ENCODE results near the gene LCE4A.

LCE4A gene

DNA sequence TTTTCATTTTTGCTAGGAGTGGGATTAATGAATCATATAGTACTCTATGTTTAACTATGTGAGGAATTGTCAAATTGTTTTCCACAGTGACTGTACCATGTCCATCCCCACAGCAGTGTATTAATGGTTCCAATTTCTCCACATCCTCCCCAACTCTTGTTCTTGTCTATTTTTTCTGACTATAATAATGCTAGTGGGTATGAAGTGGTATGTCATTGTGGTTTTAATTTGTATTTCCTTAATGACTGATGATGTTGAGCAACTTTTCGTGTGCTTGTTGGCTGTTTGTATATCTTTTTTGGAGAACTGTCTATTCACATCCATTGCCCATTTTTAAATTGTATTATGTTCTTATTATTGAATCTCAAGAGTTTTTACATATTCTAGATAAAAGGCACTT lies 39.9 kb downstream of the LCE4A start:
- DNase-seq: no peak

DNA sequence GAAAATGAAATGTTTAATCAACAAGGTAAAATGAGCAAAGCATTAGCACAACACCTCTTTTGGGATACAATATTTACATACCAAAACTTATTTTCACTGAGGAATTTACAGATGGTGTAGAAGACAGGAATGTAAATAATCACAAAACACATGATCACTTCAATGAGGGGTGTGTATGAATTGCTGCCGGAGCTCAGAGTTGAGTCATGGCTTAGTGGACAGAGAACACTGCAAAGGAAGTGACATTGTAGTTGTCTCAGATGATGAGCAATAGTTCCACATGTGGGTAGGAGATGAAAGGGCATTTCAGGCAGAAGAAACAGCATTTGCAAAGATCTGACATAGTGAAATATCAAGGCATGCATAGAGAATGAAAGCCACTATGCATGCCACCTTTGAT lies 44.3 kb downstream of the LCE4A start:
- DNase-seq: no peak

DNA sequence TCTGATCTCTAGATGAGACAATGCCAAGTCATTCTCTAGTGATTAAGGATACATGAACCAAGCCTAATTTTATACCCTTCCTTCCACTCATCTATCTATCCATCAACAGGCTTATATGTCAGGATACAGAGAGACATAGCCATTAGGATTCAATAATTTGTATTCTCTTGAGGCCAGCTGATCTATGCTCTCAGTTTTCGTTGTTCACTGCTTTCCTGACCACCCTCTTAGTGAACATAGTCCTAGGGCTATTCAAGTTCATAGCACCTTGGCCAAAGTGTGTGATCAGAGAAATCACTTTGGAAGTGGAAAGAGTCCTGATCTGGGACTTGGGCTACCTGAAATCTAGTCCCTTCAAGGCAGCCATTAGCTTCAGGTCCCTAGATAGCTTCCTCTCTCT lies 45.6 kb downstream of the LCE4A start:
- DNase-seq: no peak

DNA sequence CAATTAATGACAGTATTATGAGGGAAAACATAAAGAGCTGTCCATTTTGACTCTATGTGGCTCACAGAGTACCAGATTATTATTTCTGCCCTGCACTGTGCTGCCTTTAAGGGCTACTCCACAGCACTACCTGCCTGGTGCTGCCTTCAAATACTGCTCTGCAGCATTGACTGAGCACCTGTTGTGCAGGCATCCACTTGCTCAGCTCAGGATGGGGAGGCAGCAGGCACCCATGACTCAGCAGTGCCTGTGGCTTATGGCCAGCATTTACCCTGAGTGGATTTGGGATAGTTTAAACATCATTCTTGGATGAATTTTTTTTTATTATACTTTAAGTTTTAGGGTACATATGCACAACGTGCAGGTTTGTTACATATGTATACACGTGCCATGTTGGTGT lies 48.9 kb downstream of the LCE4A start:
- no peak for DNase-seq

DNA sequence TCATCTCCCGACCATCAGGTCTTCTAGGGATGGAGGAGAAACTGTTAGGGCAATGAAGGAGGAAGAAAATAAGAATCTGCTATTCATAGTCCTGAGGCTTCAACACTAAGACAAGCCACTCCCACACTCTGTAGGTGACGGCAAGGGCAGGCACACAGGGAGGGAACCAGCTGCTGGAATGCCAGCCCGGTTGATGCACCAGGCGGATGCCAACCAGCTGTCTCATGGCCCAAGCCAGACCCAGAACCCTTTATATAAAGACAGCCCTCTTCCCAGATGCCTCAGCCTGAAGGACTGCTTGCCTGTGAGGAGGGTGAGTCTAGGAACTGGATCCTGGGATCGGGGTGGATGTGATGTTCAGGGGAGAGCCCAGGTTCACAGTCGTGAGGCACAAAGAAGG lies 49.8 kb downstream of the LCE4A start, which contains the start of gene KPRP:
Gene KPRP, plus strand, starts transcription at position 279 of the 400 bp plus-strand sequence. CDS start 1,564 bp downstream, outside the sequence.
- DNase-seq: no peak

DNA sequence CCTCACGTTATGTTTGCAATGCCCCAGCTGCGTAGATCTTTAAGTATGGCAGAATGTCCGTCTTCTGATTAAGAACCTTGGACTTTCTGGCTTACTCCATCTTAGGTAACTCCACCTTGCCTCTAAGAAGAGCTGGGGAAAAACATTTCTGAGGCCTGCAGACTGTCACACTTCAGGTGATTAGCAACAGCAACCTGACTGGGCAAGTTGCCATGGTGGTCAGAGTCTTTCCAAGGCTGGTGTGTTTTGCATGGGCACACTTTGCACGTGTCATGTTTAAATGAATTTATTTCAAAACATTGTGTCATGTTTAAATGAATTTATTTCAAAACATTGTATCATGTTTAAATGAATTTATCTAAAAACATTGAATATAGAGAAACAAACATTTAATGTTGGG lies 50.7 kb downstream of the LCE4A start:
- no peak for DNase-seq
